K562 (cell line): Measurements from ENCODE around the gene ZMIZ1.

ENCODE experiments used
- RAD21 ChIP-seq, 2 experiments: fragments of 250-450 bp in 1 of 2; fragments of 450-650 bp in 1 of 2; sonication (Bioruptor Pico) in 1 of 2; formaldehyde crosslinking in 1 of 2; IDR thresholded peaks in 1 of 2; conservative IDR thresholded peaks in 1 of 2; 2 replicates each; pipeline versions ENCODE4 v1.4.0 to v1.8.0; 2020 to 2022; ENCODE audit warnings: mild to moderate bottlenecking in 2 of 2, moderate library complexity in 1 of 2
- SMAD2 ChIP-seq: fragments of 150-350 bp; IDR thresholded peaks from 2 replicates; pipeline ENCODE4 v1.6.1; 2014; ENCODE audit warnings: low read depth, mild to moderate bottlenecking, low read length

DNA sequence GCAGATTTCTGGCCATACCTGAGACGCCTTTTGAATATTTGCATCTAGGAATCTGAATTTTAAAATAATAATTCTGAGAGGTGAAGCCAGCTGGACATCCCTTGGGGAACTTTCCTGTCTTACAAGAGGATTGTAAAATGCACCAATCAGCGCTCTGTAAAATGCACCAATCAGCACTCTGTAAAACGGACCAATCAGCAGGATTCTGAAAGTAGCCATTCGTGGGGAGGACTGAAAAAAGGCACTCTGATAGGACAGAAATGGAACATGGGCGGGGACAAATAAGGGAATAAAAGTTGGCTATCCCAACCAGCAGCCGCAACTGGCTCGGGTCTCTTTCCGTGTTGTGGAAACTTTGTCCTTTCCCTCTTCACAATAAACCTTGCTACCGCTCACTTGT lies 288.4 kb downstream of the ZMIZ1 start:
- no peak for TF ChIP-seq SMAD2
- TF ChIP-seq RAD21 (CRISPR knock-in tag; conservative IDR thresholded peaks at IDR 0.05 in 1 of 2, IDR thresholded peaks at IDR 0.05 in 1 of 2): no peak
